Stimulated activated memory B cell treated with anti-CD40 and anti-IgM and Interleukin-4, amounts not matched to agents 10 μg/mL and 1 μg/mL and 100 μg/mL, for 72 hours (primary cell): ENCODE results near the gene TAF1A.
A peak's percentile ranks its signal among the peaks of the same experiment; 100 is the strongest.
"Not testable (repeated sequence)": the region's sequence is repeated elsewhere in the genome, so short reads cannot be mapped to it uniquely, and the experiment has no call there.

Experiments
- ATAC-seq: fragments of 150-1000 bp; cut with Tn5 transposase; 2 replicates; pipeline ENCODE4 v1.10.0; 2021
- H3K27ac Mint-ChIP-seq: one replicate; pipeline ENCODE4 v1.8.0; 2022; ENCODE audit warnings: mild to moderate bottlenecking, mixed read lengths
- H3K27me3 Mint-ChIP-seq: one replicate; pipeline ENCODE4 v1.8.0; 2022; ENCODE audit warnings: mixed read lengths
- H3K36me3 Mint-ChIP-seq: one replicate; pipeline ENCODE4 v1.8.0; 2022; ENCODE audit warnings: mixed read lengths
- H3K4me1 Mint-ChIP-seq: one replicate; pipeline ENCODE4 v1.8.0; 2022; ENCODE audit warnings: mixed read lengths
- H3K4me3 Mint-ChIP-seq: one replicate; pipeline ENCODE4 v1.8.0; 2022; ENCODE audit warnings: mild to moderate bottlenecking, moderate library complexity, mixed read lengths
- H3K9me3 Mint-ChIP-seq: one replicate; pipeline ENCODE4 v1.8.0; 2022; ENCODE audit warnings: mixed read lengths

Gene TAF1A

DNA sequence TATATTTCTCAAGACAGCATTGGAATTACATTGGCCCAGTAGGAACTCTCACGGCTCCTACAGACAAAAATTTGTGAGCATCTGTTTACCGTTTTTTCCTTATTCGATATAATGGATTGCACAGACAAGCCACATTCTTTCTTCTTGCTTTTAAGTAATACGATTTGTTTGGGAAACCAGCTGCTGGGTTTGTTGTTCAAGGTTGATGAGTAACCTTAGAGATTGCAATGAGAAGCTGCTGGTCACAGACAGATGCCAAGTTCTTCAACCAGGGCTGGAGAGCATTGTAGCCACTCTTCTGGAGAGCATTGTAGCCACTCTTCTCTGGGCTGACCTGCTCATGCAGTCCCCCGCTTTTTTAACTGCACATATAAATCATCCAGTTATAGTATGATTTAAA is 26.8 kb upstream of the TAF1A start:
- ATAC-seq: no peak
- Mint-ChIP-seq H3K27ac (no peak overlapping the region), H3K9me3 (no peaks in the 10 kb centered on the region), H3K27me3 (no peaks in the 10 kb centered on the region), H3K4me1 (peaks cover 37% of the 10 kb centered on the region), H3K36me3 (peaks cover 5% of the 10 kb centered on the region), H3K4me3 (peak overlapping the region; percentile 92)

- no peak overlapping the region for H3K27ac Mint-ChIP-seq
- H3K27me3 Mint-ChIP-seq: no peaks in the 10 kb centered on the region
- no peak for ATAC-seq
- H3K36me3 Mint-ChIP-seq: peaks cover 6% of the 10 kb centered on the region
- peaks cover 5% of the 10 kb centered on the region for H3K9me3 Mint-ChIP-seq
- H3K4me3 Mint-ChIP-seq: no peak overlapping the region
- peaks cover 9% of the 10 kb centered on the region for H3K4me1 Mint-ChIP-seq
These were observed 23.9 kb upstream of the TAF1A start for GRCh38 chr1:222613627-222614026.

GRCh38 chr1:222610728-222611127 is 21.0 kb upstream of the TAF1A start:
- peaks cover 8% of the 10 kb centered on the region for H3K36me3 Mint-ChIP-seq
- no peak overlapping the region for H3K4me3 Mint-ChIP-seq
- ATAC-seq: no peak
- H3K4me1 Mint-ChIP-seq: no peaks in the 10 kb centered on the region
- H3K9me3 Mint-ChIP-seq: peaks cover 5% of the 10 kb centered on the region
- H3K27ac Mint-ChIP-seq: no peak overlapping the region
- H3K27me3 Mint-ChIP-seq: no peaks in the 10 kb centered on the region

GRCh38 chr1:222609111-222609510 is 19.4 kb upstream of the TAF1A start:
- not testable (repeated sequence) for H3K4me1 Mint-ChIP-seq, H3K27me3 Mint-ChIP-seq, H3K9me3 Mint-ChIP-seq, H3K4me3 Mint-ChIP-seq, H3K27ac Mint-ChIP-seq, ATAC-seq, H3K36me3 Mint-ChIP-seq

- Mint-ChIP-seq H3K4me1 (no peaks in the 10 kb centered on the region), H3K9me3 (peaks cover 5% of the 10 kb centered on the region), H3K4me3 (no peak overlapping the region), H3K36me3 (peaks cover 8% of the 10 kb centered on the region), H3K27ac (no peak overlapping the region), H3K27me3 (no peaks in the 10 kb centered on the region)
- ATAC-seq: no peak
These were observed 17.0 kb upstream of the TAF1A start for GRCh38 chr1:222606757-222607156.

DNA sequence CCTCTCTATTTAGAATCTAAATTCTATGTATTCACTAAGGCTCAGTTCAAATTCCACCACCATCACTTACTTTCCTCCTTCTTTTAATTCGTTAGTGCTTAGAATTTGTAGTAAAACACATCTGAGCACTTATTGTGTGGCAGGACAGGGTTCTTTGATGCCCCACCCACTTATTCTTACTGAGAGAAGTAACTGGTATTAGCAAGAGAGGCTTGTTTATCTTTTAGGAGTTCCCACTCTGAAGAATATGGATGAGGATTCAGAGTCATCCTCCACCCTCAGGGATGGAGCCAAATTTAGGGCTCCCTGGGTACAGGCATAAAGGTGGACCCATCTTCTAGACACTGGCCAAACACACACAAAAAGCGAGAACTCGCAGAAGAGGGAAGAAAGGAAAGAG is 11.5 kb upstream of the TAF1A start:
- Mint-ChIP-seq H3K36me3 (no peaks in the 10 kb centered on the region), H3K27me3 (no peaks in the 10 kb centered on the region), H3K4me3 (no peak overlapping the region), H3K9me3 (no peaks in the 10 kb centered on the region), H3K27ac (no peak overlapping the region), H3K4me1 (no peaks in the 10 kb centered on the region)
- no peak for ATAC-seq

DNA sequence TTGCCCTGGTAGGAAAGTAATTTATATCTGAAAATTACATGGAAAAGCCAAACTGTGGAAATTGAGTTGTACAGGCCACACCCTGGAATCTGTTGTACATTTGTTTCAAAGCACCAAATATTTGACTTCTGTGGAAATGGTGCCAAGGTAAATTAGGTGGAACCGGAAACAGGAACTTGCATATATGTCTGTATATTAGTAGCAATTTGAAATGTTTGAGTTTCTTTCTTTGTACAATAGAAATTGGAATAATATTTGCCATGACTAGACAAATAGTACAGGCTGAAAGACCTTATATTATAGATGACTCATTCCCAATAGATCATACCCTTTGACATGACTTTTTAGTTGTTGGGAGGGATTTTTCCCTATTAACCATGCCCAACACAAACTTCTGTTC is 10.5 kb upstream of the TAF1A start:
- H3K9me3 Mint-ChIP-seq: peaks cover 4% of the 10 kb centered on the region
- peaks cover 9% of the 10 kb centered on the region for H3K36me3 Mint-ChIP-seq
- no peak for ATAC-seq
- H3K27ac Mint-ChIP-seq: no peak overlapping the region
- no peak overlapping the region for H3K4me3 Mint-ChIP-seq
- H3K4me1 Mint-ChIP-seq: no peaks in the 10 kb centered on the region
- no peaks in the 10 kb centered on the region for H3K27me3 Mint-ChIP-seq

- H3K27ac Mint-ChIP-seq: no peak overlapping the region
- H3K4me3 Mint-ChIP-seq: no peak overlapping the region
- no peaks in the 10 kb centered on the region for H3K4me1 Mint-ChIP-seq
- H3K36me3 Mint-ChIP-seq: peaks cover 10% of the 10 kb centered on the region
- no peaks in the 10 kb centered on the region for H3K27me3 Mint-ChIP-seq
- ATAC-seq: no peak
- H3K9me3 Mint-ChIP-seq: peaks cover 4% of the 10 kb centered on the region
These were observed 7.0 kb upstream of the TAF1A start for GRCh38 chr1:222596696-222597095.

- ATAC-seq: no peak
- Mint-ChIP-seq H3K27me3 (no peaks in the 10 kb centered on the region), H3K4me3 (no peak overlapping the region), H3K27ac (no peak overlapping the region), H3K36me3 (peaks cover 10% of the 10 kb centered on the region), H3K4me1 (peaks cover 9% of the 10 kb centered on the region), H3K9me3 (peaks cover 4% of the 10 kb centered on the region)
These were observed 5.1 kb upstream of the TAF1A start for GRCh38 chr1:222594789-222595188.

- peaks cover 22% of the 10 kb centered on the region for H3K36me3 Mint-ChIP-seq
- H3K27ac Mint-ChIP-seq: no peak overlapping the region
- ATAC-seq: no peak
- H3K27me3 Mint-ChIP-seq: no peaks in the 10 kb centered on the region
- H3K4me1 Mint-ChIP-seq: peaks cover 34% of the 10 kb centered on the region
- no peak overlapping the region for H3K4me3 Mint-ChIP-seq
- peaks cover 4% of the 10 kb centered on the region for H3K9me3 Mint-ChIP-seq
These were observed 2.4 kb upstream of the TAF1A start for GRCh38 chr1:222592171-222592570.

DNA sequence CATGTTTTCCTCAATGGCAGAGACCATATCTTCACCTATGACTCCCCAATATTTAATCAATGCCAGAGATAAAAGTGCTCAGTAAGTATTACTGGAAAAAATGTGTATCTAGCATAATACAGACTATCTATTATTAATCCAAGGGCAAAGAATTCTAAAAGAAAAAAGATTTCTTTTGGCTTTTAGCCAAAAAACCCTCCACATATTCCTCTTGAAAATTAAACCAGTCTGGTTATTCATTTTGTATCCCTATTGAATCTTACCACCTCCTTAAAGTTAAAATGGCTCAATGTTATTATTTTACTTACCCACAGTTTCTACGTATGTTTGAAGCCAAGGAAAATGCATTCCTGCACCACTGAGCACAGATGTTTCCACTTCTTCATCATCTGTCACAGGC is 1.6 kb downstream of the TAF1A start:
- Mint-ChIP-seq H3K27ac (peak overlapping the region; percentile 92), H3K4me1 (peaks cover 71% of the 10 kb centered on the region)
- no peak for ATAC-seq

DNA sequence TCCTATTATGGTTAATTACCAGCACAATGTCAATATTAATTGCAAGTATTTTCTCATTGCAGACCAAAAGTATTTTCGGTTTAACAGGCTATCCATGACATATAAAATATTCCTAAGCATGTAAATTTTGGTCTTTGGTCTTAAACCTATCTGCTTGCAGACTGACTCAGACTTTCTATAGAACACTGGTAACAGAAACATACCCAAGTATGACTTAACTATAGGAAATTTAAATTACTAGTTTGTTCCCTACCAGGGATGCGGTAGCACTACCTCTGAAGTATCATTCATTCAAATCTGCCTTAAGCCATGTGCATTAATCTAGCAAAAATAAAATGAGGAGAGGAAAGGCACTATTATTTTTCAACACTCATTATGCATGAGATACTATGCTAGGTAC is 2.9 kb downstream of the TAF1A start:
- ATAC-seq: no peak
- no peak overlapping the region for H3K27ac Mint-ChIP-seq
- H3K36me3 Mint-ChIP-seq: peaks cover 37% of the 10 kb centered on the region
- no peaks in the 10 kb centered on the region for H3K27me3 Mint-ChIP-seq
- H3K4me1 Mint-ChIP-seq: peaks cover 83% of the 10 kb centered on the region
- no peaks in the 10 kb centered on the region for H3K9me3 Mint-ChIP-seq
- H3K4me3 Mint-ChIP-seq: no peak overlapping the region

More for the DNA sequence above, 1.6 kb downstream of the TAF1A start:
- Mint-ChIP-seq H3K4me3 (peak overlapping the region; percentile 36), H3K9me3 (no peaks in the 10 kb centered on the region), H3K36me3 (peaks cover 26% of the 10 kb centered on the region), H3K27me3 (no peaks in the 10 kb centered on the region)

- Mint-ChIP-seq H3K36me3 (peaks cover 59% of the 10 kb centered on the region), H3K27me3 (no peaks in the 10 kb centered on the region), H3K9me3 (no peaks in the 10 kb centered on the region), H3K27ac (peak overlapping the region; percentile 73), H3K4me1 (peaks cover 66% of the 10 kb centered on the region), H3K4me3 (peak overlapping the region; percentile 67)
- peak; percentile 95 for ATAC-seq
These were observed 6.7 kb downstream of the TAF1A start for GRCh38 chr1:222583079-222583478.

- peaks cover 58% of the 10 kb centered on the region for H3K4me1 Mint-ChIP-seq
- H3K36me3 Mint-ChIP-seq: peaks cover 58% of the 10 kb centered on the region
- H3K9me3 Mint-ChIP-seq: no peaks in the 10 kb centered on the region
- H3K27me3 Mint-ChIP-seq: no peaks in the 10 kb centered on the region
- no peak overlapping the region for H3K4me3 Mint-ChIP-seq
- peak overlapping the region; percentile 73 for H3K27ac Mint-ChIP-seq
- ATAC-seq: no peak
These were observed 7.5 kb downstream of the TAF1A start for GRCh38 chr1:222582099-222582774.

- Mint-ChIP-seq H3K36me3 (peaks cover 77% of the 10 kb centered on the region), H3K4me3 (no peak overlapping the region), H3K27ac (no peak overlapping the region), H3K4me1 (peaks cover 52% of the 10 kb centered on the region), H3K9me3 (no peaks in the 10 kb centered on the region), H3K27me3 (no peaks in the 10 kb centered on the region)
- no peak for ATAC-seq
These were observed 10.4 kb downstream of the TAF1A start for GRCh38 chr1:222579316-222579715.

GRCh38 chr1:222570837-222571236 is 18.9 kb downstream of the TAF1A start:
- Mint-ChIP-seq H3K36me3 (peaks cover 94% of the 10 kb centered on the region), H3K27ac (no peak overlapping the region)

More at GRCh38 chr1:222570837-222571236, 18.9 kb downstream of the TAF1A start:
- peaks cover 44% of the 10 kb centered on the region for H3K4me1 Mint-ChIP-seq
- H3K9me3 Mint-ChIP-seq: peaks cover 4% of the 10 kb centered on the region
- ATAC-seq: no peak
- H3K4me3 Mint-ChIP-seq: no peak overlapping the region
- H3K27me3 Mint-ChIP-seq: no peaks in the 10 kb centered on the region
